HL-60 (cell line): ENCODE data around the gene POLA2.
"Not testable (repeated sequence)": the region's sequence is repeated elsewhere in the genome, so short reads cannot be mapped to it uniquely, and the experiment has no call there.

ENCODE experiments used
- DNase-seq, 2 experiments: peaks; one replicate each; pipeline ENCODE4 v3.0.0-alpha.2; 2010 to 2020; ENCODE audit warnings: low read depth in 1 of 2, low spot score in 1 of 2
- H3K27ac ChIP-seq: fragments of 250-450 bp; sonication (Bioruptor Pico); replicated peaks from 2 replicates; pipeline ENCODE4 v1.5.1; 2020; ENCODE audit warnings: mild to moderate bottlenecking, moderate library complexity
- H3K27me3 ChIP-seq: fragments of 250-450 bp; sonication (Bioruptor Pico); 2 replicates; pipeline ENCODE4 v1.5.1; 2021; ENCODE audit warnings: mild to moderate bottlenecking, moderate library complexity; ENCODE audit not compliant: insufficient read depth, poor library complexity, severe bottlenecking
- H3K4me3 ChIP-seq: replicated peaks from 2 replicates; pipeline ENCODE4 v1.5.1; 2011; ENCODE audit warnings: mild to moderate bottlenecking, control low read depth, low read length; ENCODE audit not compliant: insufficient read depth
- CTCF ChIP-seq: IDR thresholded peaks from one replicate; pipeline ENCODE4 v1.5.1; 2011; ENCODE audit warnings: low read length, control low read depth, inconsistent platforms; ENCODE audit not compliant: insufficient read depth
- GABPA ChIP-seq: IDR thresholded peaks from 2 replicates; pipeline ENCODE4 v1.6.1; 2012; ENCODE audit warnings: low read depth
- POLR2AphosphoS5 ChIP-seq: IDR thresholded peaks from 2 replicates; pipeline ENCODE4 v1.6.1; 2012; ENCODE audit warnings: low read depth
- REST ChIP-seq: IDR thresholded peaks from 2 replicates; pipeline ENCODE4 v1.6.1; 2012; ENCODE audit warnings: low read depth; ENCODE audit not compliant: insufficient replicate concordance
- SPI1 ChIP-seq: IDR thresholded peaks from 2 replicates; pipeline ENCODE4 v1.6.1; 2012; ENCODE audit warnings: low read depth, mild to moderate bottlenecking, borderline replicate concordance

Gene POLA2

GRCh38 chr11:65241692-65242091 is 20.1 kb upstream of the POLA2 start:
- Histone ChIP-seq H3K4me3 (no peak overlapping the region), H3K27me3 (no peaks in the 10 kb centered on the region), H3K27ac (no peak overlapping the region)
- no peak for TF ChIP-seq GABPA
- no peak for TF ChIP-seq REST
- TF ChIP-seq POLR2AphosphoS5, result no peak
- TF ChIP-seq CTCF, result no peak
- no peak for TF ChIP-seq SPI1
- no peak for DNase-seq

- H3K4me3 ChIP-seq, result no peak overlapping the region
- H3K27me3 ChIP-seq, result no peaks in the 10 kb centered on the region
- no peak overlapping the region for H3K27ac ChIP-seq
- no peak for DNase-seq
- TF ChIP-seq SPI1, result no peak
- TF ChIP-seq REST, result no peak
Observed at GRCh38 chr11:65242389-65242788, 19.4 kb upstream of the POLA2 start.

- Histone ChIP-seq H3K27me3 (no peaks in the 10 kb centered on the region), H3K4me3 (no peak overlapping the region), H3K27ac (no peak overlapping the region)
- no peak for TF ChIP-seq CTCF
- no peak for TF ChIP-seq GABPA
- TF ChIP-seq REST, result no peak
- TF ChIP-seq POLR2AphosphoS5, result no peak
- no peak for TF ChIP-seq SPI1
- no peak for DNase-seq
Observed at GRCh38 chr11:65243797-65244196, 18.0 kb upstream of the POLA2 start.

- not testable (repeated sequence) for DNase-seq, H3K4me3 ChIP-seq, H3K27me3 ChIP-seq, H3K27ac ChIP-seq
Observed at GRCh38 chr11:65245046-65245445, 16.7 kb upstream of the POLA2 start.
